ENCODE data around the gene GTPBP6. TPM values are rescaled to one million over a fixed set of nuclear protein-coding genes. Genes with fewer than 3 reads are reported as not detected.
A peak's percentile ranks its signal among the peaks of the same experiment; 100 is the strongest.
"Not testable (repeated sequence)": the region's sequence is repeated elsewhere in the genome, so short reads cannot be mapped to it uniquely, and the experiment has no call there.

The GTPBP6 gene
- total RNA-seq, 1 donor from 2014 or later: 47.2 TPM

DNA sequence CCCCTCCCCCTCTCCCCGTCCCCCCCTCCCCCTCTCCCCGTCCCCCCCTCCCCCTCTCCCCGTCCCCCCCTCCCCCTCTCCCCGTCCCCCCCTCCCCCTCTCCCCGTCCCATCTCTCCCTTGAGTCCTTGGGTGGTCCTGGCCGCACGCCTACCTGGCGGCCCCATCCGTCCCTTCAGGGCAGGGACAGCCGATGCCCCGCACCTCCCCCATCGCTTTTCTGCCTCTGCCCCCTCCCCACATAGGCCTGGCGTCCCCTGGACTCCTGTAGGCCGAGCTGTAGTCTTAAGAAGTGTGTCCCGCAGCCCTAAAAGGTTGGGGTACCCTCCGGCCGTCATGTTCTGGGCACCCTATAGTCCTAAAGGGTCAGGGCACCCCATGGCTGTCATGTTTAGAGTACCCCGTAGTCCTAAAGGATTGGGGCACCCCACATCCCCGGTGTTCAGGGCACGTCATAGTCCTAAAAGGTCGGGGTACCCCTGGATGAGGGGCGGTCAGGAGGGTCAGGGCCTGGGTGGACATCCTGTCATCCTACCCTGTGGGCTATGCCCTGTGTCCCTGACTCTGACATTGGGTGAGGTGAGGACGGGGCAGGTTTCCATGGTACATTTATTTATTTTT lies 10.8 kb upstream of the GTPBP6 start:
- H3K4me3 Mint-ChIP-seq (ENCODE audit: unreplicated experiment): no peak overlapping the region
- H3K36me3 Mint-ChIP-seq (ENCODE audit: low read depth, unreplicated experiment): no peaks in the 10 kb centered on the region
- H3K27me3 Mint-ChIP-seq (ENCODE audit: unreplicated experiment): peaks cover 29% of the 10 kb centered on the region
- no peaks in the 10 kb centered on the region for H3K4me1 Mint-ChIP-seq (ENCODE audit: unreplicated experiment)
- no peak overlapping the region for H3K27ac Mint-ChIP-seq (ENCODE audit: unreplicated experiment)
- no peaks in the 10 kb centered on the region for H3K9me3 Mint-ChIP-seq (ENCODE audit: unreplicated experiment)
- no peak for DNase-seq (ENCODE audit: low spot score)
- TF ChIP-seq, protein P1, sequence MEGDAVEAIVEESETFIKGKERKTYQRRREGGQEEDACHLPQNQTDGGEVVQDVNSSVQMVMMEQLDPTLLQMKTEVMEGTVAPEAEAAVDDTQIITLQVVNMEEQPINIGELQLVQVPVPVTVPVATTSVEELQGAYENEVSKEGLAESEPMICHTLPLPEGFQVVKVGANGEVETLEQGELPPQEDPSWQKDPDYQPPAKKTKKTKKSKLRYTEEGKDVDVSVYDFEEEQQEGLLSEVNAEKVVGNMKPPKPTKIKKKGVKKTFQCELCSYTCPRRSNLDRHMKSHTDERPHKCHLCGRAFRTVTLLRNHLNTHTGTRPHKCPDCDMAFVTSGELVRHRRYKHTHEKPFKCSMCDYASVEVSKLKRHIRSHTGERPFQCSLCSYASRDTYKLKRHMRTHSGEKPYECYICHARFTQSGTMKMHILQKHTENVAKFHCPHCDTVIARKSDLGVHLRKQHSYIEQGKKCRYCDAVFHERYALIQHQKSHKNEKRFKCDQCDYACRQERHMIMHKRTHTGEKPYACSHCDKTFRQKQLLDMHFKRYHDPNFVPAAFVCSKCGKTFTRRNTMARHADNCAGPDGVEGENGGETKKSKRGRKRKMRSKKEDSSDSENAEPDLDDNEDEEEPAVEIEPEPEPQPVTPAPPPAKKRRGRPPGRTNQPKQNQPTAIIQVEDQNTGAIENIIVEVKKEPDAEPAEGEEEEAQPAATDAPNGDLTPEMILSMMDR (IDR thresholded peaks at IDR 0.05; ENCODE audit: unreplicated experiment): no peak

DNA sequence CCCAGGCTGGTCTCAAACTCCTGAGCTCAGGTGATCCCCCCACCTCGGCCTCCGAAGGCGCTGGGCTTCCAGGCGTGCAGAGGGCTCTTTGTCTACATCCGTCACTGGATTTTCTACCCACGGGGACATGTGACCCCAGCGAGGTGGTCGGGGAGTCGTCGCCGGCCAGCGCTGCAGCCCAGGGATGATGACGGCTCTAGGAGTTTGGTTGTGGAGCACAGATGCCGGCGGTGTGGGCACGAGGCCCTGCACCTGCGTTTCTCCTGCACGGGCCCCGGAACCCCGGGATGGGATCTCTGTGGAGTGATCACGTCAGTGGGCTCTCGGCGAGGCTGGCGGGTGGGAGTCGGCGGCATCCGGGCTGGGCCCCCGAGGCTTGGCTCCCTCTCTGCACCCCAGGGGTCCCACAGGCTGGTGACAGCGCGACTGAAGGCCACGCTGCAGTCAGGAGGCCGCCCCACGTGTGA lies 9.1 kb upstream of the GTPBP6 start:
- TF ChIP-seq, protein P1 (IDR thresholded peaks at IDR 0.05; ENCODE audit: unreplicated experiment): no peak
- peak overlapping the region; percentile 70 for H3K27ac Mint-ChIP-seq (ENCODE audit: unreplicated experiment)
- no peaks in the 10 kb centered on the region for H3K9me3 Mint-ChIP-seq (ENCODE audit: unreplicated experiment)
- H3K4me1 Mint-ChIP-seq (ENCODE audit: unreplicated experiment): peaks cover 3% of the 10 kb centered on the region
- no peak overlapping the region for H3K4me3 Mint-ChIP-seq (ENCODE audit: unreplicated experiment)
- no peak for DNase-seq (ENCODE audit: low spot score)
- H3K36me3 Mint-ChIP-seq (ENCODE audit: low read depth, unreplicated experiment): no peaks in the 10 kb centered on the region
- H3K27me3 Mint-ChIP-seq (ENCODE audit: unreplicated experiment): peaks cover 29% of the 10 kb centered on the region

DNA sequence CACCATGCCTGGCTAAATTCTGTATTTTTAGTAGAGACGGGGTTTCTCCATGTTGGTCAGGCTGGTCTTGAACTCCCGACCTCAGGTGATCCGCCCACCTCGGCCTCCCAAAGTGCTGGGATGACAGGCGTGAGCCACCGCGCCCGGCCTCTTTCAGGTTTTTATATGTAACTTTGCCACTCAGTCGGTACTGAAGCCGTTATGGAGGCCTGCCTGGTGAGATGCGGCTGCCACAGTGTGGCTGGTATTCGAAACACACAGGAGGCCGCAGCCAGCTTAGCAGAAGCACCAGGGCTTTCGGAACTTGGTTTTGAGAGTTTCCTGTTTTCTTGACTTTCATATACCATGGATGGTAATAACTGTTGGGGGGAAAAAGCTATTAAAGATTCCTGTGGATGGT lies 6.1 kb upstream of the GTPBP6 start:
- not testable (repeated sequence) for H3K9me3 Mint-ChIP-seq (ENCODE audit: unreplicated experiment); DNase-seq (ENCODE audit: low spot score); H3K27ac Mint-ChIP-seq (ENCODE audit: unreplicated experiment); H3K36me3 Mint-ChIP-seq (ENCODE audit: low read depth, unreplicated experiment); H3K4me1 Mint-ChIP-seq (ENCODE audit: unreplicated experiment)
- peaks cover 19% of the 10 kb centered on the region for H3K27me3 Mint-ChIP-seq (ENCODE audit: unreplicated experiment)
- peak overlapping the region; percentile 51 for H3K4me3 Mint-ChIP-seq (ENCODE audit: unreplicated experiment)

DNA sequence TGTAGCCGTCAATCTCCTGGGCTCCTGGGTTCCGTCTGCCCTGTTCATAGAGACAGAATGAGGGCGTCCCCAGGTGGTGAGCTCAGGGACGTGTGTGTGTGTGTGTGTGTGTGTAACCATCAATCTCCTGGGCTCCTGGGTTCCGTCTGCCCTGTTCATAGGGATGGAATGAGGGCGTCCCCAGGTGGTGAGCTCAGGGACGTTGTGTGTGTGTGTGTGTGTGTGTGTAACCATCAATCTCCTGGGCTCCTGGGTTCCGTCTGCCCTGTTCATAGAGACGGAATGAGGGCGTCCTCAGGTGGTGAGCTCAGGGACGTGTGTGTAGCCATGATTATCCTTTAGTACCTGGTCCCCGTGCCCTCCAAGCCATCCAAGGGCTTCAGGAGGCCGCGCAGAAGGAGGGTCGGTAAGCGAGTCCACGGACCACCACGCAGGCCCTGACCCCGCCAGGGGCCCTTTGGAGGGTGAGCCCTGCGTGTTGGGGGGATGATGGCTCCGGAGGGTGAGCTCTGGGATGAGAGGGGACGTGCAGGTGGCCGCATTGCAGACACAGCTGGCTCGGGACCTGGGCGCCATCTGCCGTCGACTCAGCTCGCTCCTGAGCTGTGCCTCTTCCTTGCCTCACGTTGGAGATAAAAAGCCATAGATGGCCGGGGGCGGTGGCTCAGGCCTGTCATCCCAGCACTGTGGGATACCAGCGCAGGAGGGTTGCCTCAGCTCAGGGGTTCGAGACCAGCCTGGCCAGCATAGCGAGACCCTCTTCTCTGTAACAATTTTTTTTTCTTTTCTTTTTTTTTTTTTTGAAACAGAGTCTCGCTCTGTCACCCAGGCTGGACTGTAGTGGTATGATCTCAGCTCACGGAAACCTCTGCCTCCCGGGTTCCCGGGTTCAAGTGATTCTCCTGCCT lies 5.4 kb upstream of the GTPBP6 start:
- TF ChIP-seq, protein P1 (IDR thresholded peaks at IDR 0.05; ENCODE audit: unreplicated experiment): no peak
- no peak for DNase-seq (ENCODE audit: low spot score)
- Mint-ChIP-seq H3K27me3 (ENCODE audit: unreplicated experiment) (peaks cover 19% of the 10 kb centered on the region), H3K36me3 (ENCODE audit: low read depth, unreplicated experiment) (no peaks in the 10 kb centered on the region), H3K4me1 (ENCODE audit: unreplicated experiment) (peaks cover 8% of the 10 kb centered on the region), H3K27ac (ENCODE audit: unreplicated experiment) (no peak overlapping the region), H3K9me3 (ENCODE audit: unreplicated experiment) (no peaks in the 10 kb centered on the region), H3K4me3 (ENCODE audit: unreplicated experiment) (no peak overlapping the region)

DNA sequence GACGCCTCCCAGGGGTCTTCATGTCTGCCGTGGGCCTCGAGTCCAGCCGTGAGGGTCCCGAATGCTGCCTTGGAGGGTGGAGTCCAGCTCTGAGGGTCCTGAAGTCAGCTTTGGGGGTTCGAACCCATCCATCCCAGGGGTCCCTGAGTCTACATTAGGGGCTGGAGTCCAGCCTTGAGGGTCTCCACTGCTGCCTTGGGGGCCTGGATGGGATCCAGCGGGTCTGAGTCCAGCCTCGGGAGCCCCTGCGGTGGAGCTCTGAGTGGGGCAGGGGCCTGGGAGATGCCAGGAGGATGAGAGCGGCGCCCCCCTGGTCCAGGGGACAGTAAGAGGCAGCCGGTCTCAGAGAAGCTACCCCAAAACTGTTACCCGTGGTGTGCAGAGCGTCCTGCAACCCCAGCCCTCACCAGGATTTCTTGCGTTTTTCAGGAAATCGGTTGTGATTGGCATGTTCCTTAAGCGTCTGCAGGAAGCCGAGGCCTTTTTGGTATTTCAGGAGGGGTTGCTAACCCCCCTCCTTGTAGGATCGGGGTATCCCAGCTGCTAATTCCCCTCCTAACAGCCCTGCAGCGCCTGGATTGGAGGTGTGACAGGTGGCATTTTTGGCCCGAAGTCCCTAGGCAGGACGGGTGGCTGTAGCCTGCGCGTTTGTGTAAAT lies 1.7 kb upstream of the GTPBP6 start:
- TF ChIP-seq, protein P1 (IDR thresholded peaks at IDR 0.05; ENCODE audit: unreplicated experiment): no peak
- H3K27me3 Mint-ChIP-seq (ENCODE audit: unreplicated experiment): peaks cover 19% of the 10 kb centered on the region
- peak overlapping the region; percentile 48 for H3K27ac Mint-ChIP-seq (ENCODE audit: unreplicated experiment)
- no peaks in the 10 kb centered on the region for H3K9me3 Mint-ChIP-seq (ENCODE audit: unreplicated experiment)
- peak; percentile 20 for DNase-seq (ENCODE audit: low spot score)
- peaks cover 11% of the 10 kb centered on the region for H3K4me1 Mint-ChIP-seq (ENCODE audit: unreplicated experiment)
- peak overlapping the region; percentile 95 for H3K4me3 Mint-ChIP-seq (ENCODE audit: unreplicated experiment)
- peaks cover 5% of the 10 kb centered on the region for H3K36me3 Mint-ChIP-seq (ENCODE audit: low read depth, unreplicated experiment)
